GM23338 (cell line): Measurements from ENCODE around the gene CHRNA4.

ENCODE experiments used
- CTCF ChIP-seq, 2 experiments: fragments of 200-600 bp in 1 of 2; sonication (generic) in 1 of 2; conservative IDR thresholded peaks; 2 replicates each; pipeline versions ENCODE4 v1.5.1 to v1.6.1; 2016 to 2017; ENCODE audit warnings: antibody characterized with exemption in 2 of 2, low read depth in 2 of 2, mild to moderate bottlenecking in 2 of 2, moderate library complexity in 1 of 2
- EZH2 ChIP-seq: fragments of 200-600 bp; sonication (generic); IDR thresholded peaks from one replicate; pipeline ENCODE4 v1.8.0; 2017; ENCODE audit warnings: antibody characterized with exemption, mild to moderate bottlenecking, low read depth; ENCODE audit not compliant: unreplicated experiment
- JUNB ChIP-seq: IDR thresholded peaks from one replicate; pipeline ENCODE4 v1.6.1; 2016; ENCODE audit warnings: antibody characterized with exemption; ENCODE audit not compliant: unreplicated experiment
- POLR2AphosphoS5 ChIP-seq: IDR thresholded peaks from 2 replicates; pipeline ENCODE4 v1.6.1; 2016; ENCODE audit warnings: antibody characterized with exemption, low read depth
- REST ChIP-seq: IDR thresholded peaks from one replicate; pipeline ENCODE4 v1.6.1; 2018; ENCODE audit warnings: antibody characterized with exemption; ENCODE audit not compliant: unreplicated experiment

GRCh38 chr20:63374504-63374903 lies 13.4 kb upstream of the CHRNA4 start:
- TF ChIP-seq REST (no peak), POLR2AphosphoS5 (no peak), JUNB (no peak), CTCF (conservative IDR thresholded peaks at IDR 0.05; ENCODE audit: low read depth in 2 of 2) (no peak), EZH2 (no peak)
